ENCODE measurements around the gene FLT1.
A peak's percentile ranks its signal among the peaks of the same experiment; 100 is the strongest.

Gene FLT1

GRCh38 chr13:28432816-28433560 lies 61.9 kb downstream of the FLT1 start:
- POLR2A ChIA-PET: no interaction called here
- no peak for TF ChIP-seq TARDBP (IDR thresholded peaks at IDR 0.05)
- TF ChIP-seq ZNF384 (IDR thresholded peaks at IDR 0.05): no peak
- no peak for DNase-seq (ENCODE audit: extremely low spot score)
- CTCF ChIA-PET: no interaction called here

- no peak for TF ChIP-seq TARDBP (IDR thresholded peaks at IDR 0.05)
- TF ChIP-seq HDGF (IDR thresholded peaks at IDR 0.05; ENCODE audit: borderline replicate concordance): no peak
- no peak for TF ChIP-seq L3MBTL2 (conservative IDR thresholded peaks at IDR 0.05)
- no peak for TF ChIP-seq SP1 (IDR thresholded peaks at IDR 0.05)
- TF ChIP-seq PKNOX1 (IDR thresholded peaks at IDR 0.05): no peak
- no peak for TF ChIP-seq LEF1 (IDR thresholded peaks at IDR 0.05; ENCODE audit: borderline replicate concordance)
- no peak for TF ChIP-seq CTBP1 (IDR thresholded peaks at IDR 0.05; ENCODE audit: borderline replicate concordance)
- no peak for TF ChIP-seq FOXM1 (IDR thresholded peaks at IDR 0.05; ENCODE audit: borderline replicate concordance)
- TF ChIP-seq FOXA1 (IDR thresholded peaks at IDR 0.05): no peak
- TF ChIP-seq ZNF384 (IDR thresholded peaks at IDR 0.05): no peak
- TF ChIP-seq NFRKB (IDR thresholded peaks at IDR 0.05): no peak
- no peak for TF ChIP-seq ARNT (IDR thresholded peaks at IDR 0.05)
- no peak for TF ChIP-seq FOXK2 (IDR thresholded peaks at IDR 0.05)
- ChIA-PET CTCF (no interaction called here), POLR2A (no interaction called here)
- DNase-seq (ENCODE audit: extremely low spot score): no peak
Measured at GRCh38 chr13:28429685-28430290, 65.1 kb downstream of the FLT1 start.

GRCh38 chr13:28429096-28429495 lies 65.8 kb downstream of the FLT1 start:
- DNase-seq (ENCODE audit: extremely low spot score): no peak
- CTCF ChIA-PET: no interaction called here
- TF ChIP-seq TARDBP (IDR thresholded peaks at IDR 0.05): no peak
- no peak for TF ChIP-seq ELF4 (IDR thresholded peaks at IDR 0.05)
- TF ChIP-seq LEF1 (IDR thresholded peaks at IDR 0.05; ENCODE audit: borderline replicate concordance): no peak
- POLR2A ChIA-PET: no interaction called here

- no peak for TF ChIP-seq HDGF (IDR thresholded peaks at IDR 0.05; ENCODE audit: borderline replicate concordance)
- no peak for TF ChIP-seq LEF1 (IDR thresholded peaks at IDR 0.05; ENCODE audit: borderline replicate concordance)
- no peak for TF ChIP-seq ZNF384 (IDR thresholded peaks at IDR 0.05)
- TF ChIP-seq L3MBTL2 (conservative IDR thresholded peaks at IDR 0.05): no peak
- TF ChIP-seq SUZ12 (IDR thresholded peaks at IDR 0.05): no peak
- no peak for TF ChIP-seq PKNOX1 (IDR thresholded peaks at IDR 0.05)
- no peak for TF ChIP-seq CTBP1 (IDR thresholded peaks at IDR 0.05; ENCODE audit: borderline replicate concordance)
- TF ChIP-seq SP1 (IDR thresholded peaks at IDR 0.05): no peak
- TF ChIP-seq ARNT (IDR thresholded peaks at IDR 0.05): no peak
- TF ChIP-seq ELF4 (IDR thresholded peaks at IDR 0.05): no peak
- no peak for TF ChIP-seq BHLHE40 (IDR thresholded peaks at IDR 0.05; ENCODE audit: borderline replicate concordance)
- TF ChIP-seq TARDBP (IDR thresholded peaks at IDR 0.05): no peak
- TF ChIP-seq FOXK2 (IDR thresholded peaks at IDR 0.05): no peak
- TF ChIP-seq FOXA1 (IDR thresholded peaks at IDR 0.05): no peak
- TF ChIP-seq NFRKB (IDR thresholded peaks at IDR 0.05): no peak
- no peak for TF ChIP-seq FOXM1 (IDR thresholded peaks at IDR 0.05; ENCODE audit: borderline replicate concordance)
- ChIA-PET CTCF (no interaction called here), POLR2A (no interaction called here)
- no peak for DNase-seq (ENCODE audit: extremely low spot score)
Measured at GRCh38 chr13:28426381-28426780, 68.5 kb downstream of the FLT1 start.

GRCh38 chr13:28425793-28426192 lies 69.1 kb downstream of the FLT1 start:
- no peak for DNase-seq (ENCODE audit: extremely low spot score)
- POLR2A ChIA-PET: no interaction called here
- TF ChIP-seq ZNF384 (IDR thresholded peaks at IDR 0.05) (peak; percentile 52; the same call in 1 of the 2 replicates), NFRKB (IDR thresholded peaks at IDR 0.05) (no peak)
- CTCF ChIA-PET: no interaction called here

- CTCF ChIA-PET: no interaction called here
- no peak for DNase-seq (ENCODE audit: extremely low spot score)
- no peak for TF ChIP-seq HDGF (IDR thresholded peaks at IDR 0.05; ENCODE audit: borderline replicate concordance)
- no peak for TF ChIP-seq CTBP1 (IDR thresholded peaks at IDR 0.05; ENCODE audit: borderline replicate concordance)
- TF ChIP-seq FOXK2 (IDR thresholded peaks at IDR 0.05): no peak
- no peak for TF ChIP-seq ARNT (IDR thresholded peaks at IDR 0.05)
- no peak for TF ChIP-seq LEF1 (IDR thresholded peaks at IDR 0.05; ENCODE audit: borderline replicate concordance)
- no peak for TF ChIP-seq SUZ12 (IDR thresholded peaks at IDR 0.05)
- TF ChIP-seq ELF4 (IDR thresholded peaks at IDR 0.05): no peak
- TF ChIP-seq TARDBP (IDR thresholded peaks at IDR 0.05): no peak
- TF ChIP-seq ZNF384 (IDR thresholded peaks at IDR 0.05): no peak
- TF ChIP-seq FOXM1 (IDR thresholded peaks at IDR 0.05; ENCODE audit: borderline replicate concordance): no peak
- no peak for TF ChIP-seq BHLHE40 (IDR thresholded peaks at IDR 0.05; ENCODE audit: borderline replicate concordance)
- no peak for TF ChIP-seq L3MBTL2 (conservative IDR thresholded peaks at IDR 0.05)
- TF ChIP-seq FOXA1 (IDR thresholded peaks at IDR 0.05): no peak
- TF ChIP-seq SP1 (IDR thresholded peaks at IDR 0.05): no peak
- POLR2A ChIA-PET: no interaction called here
Measured at GRCh38 chr13:28424541-28424940, 70.4 kb downstream of the FLT1 start.

- TF ChIP-seq ARNT (IDR thresholded peaks at IDR 0.05): no peak
- TF ChIP-seq L3MBTL2 (conservative IDR thresholded peaks at IDR 0.05): no peak
- TF ChIP-seq SUZ12 (IDR thresholded peaks at IDR 0.05): no peak
- TF ChIP-seq CTBP1 (IDR thresholded peaks at IDR 0.05; ENCODE audit: borderline replicate concordance): no peak
- no peak for TF ChIP-seq HDGF (IDR thresholded peaks at IDR 0.05; ENCODE audit: borderline replicate concordance)
- TF ChIP-seq ELF4 (IDR thresholded peaks at IDR 0.05): no peak
- TF ChIP-seq SP1 (IDR thresholded peaks at IDR 0.05): no peak
- ChIA-PET POLR2A (no interaction called here), CTCF (no interaction called here)
- no peak for DNase-seq (ENCODE audit: extremely low spot score)
Measured at GRCh38 chr13:28423010-28423409, 71.9 kb downstream of the FLT1 start.
